Measurements from ENCODE around the gene IFIT3.

GRCh38 chr10:89368129-89368528 lies 40.3 kb downstream of the IFIT3 start:
- TF ChIP-seq CTCF (IDR thresholded peaks at IDR 0.05) (no peak), POLR2A (IDR thresholded peaks at IDR 0.05) (no peak)
